Choroid plexus epithelial cell (primary cell): ENCODE measurements around the gene CCDC157.
"Not testable (repeated sequence)": the region's sequence is repeated elsewhere in the genome, so short reads cannot be mapped to it uniquely, and the experiment has no call there.

Source experiments
- DNase-seq: peaks from one replicate; pipeline ENCODE4 v3.0.0-alpha.2; 2010; ENCODE audit warnings: low read depth
- H3K4me3 ChIP-seq: 2 replicates; pipeline ENCODE4 v1.5.1; 2011; ENCODE audit warnings: low read depth, mild to moderate bottlenecking, control low read depth, low read length, moderate library complexity
- TF ChIP-seq, protein P1 (sequence below): conservative IDR thresholded peaks from 2 replicates; pipeline ENCODE4 v1.5.1; 2011; ENCODE audit warnings: low read depth, mild to moderate bottlenecking, control low read depth, inconsistent platforms, low read length, moderate library complexity

CCDC157 gene

DNA sequence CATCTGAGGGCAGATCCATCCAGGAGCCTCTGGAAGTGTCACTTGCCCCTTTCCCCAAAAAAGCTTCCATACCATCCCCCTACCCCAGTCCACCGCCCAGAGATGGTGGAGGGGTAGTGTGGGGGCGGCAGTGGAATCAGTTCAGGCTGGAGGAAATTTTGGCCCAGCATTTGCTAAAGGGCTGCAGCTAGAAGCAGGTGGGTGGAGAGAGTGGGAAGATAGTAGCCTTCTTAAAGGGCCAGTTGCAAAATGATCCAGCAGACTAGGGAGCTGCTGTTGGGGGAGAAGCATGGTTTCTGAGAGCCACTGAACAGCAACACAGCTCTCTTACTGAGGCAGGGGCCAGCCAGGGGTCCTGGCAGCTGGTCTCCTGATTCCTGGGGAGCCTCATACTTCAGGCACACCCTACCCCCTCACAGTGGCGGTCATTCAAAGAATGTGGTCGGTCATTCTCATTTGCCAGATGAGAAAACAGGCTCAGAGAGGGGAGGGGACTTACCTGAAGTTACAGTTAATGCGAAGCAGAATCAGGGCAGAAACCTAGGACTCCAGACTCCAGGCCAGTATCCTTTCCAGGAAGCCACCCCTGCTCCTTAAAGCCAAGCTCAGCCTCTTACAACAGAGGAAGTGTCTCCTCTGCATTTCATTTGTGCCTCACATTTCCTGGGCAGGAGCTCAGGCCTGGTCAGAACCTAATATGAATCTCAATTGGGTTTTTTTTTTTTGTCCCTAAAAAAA lies 45.4 kb downstream of the CCDC157 start:
- peak; percentile 51 for DNase-seq
- no peak overlapping the region for H3K4me3 ChIP-seq
- TF ChIP-seq, protein P1, sequence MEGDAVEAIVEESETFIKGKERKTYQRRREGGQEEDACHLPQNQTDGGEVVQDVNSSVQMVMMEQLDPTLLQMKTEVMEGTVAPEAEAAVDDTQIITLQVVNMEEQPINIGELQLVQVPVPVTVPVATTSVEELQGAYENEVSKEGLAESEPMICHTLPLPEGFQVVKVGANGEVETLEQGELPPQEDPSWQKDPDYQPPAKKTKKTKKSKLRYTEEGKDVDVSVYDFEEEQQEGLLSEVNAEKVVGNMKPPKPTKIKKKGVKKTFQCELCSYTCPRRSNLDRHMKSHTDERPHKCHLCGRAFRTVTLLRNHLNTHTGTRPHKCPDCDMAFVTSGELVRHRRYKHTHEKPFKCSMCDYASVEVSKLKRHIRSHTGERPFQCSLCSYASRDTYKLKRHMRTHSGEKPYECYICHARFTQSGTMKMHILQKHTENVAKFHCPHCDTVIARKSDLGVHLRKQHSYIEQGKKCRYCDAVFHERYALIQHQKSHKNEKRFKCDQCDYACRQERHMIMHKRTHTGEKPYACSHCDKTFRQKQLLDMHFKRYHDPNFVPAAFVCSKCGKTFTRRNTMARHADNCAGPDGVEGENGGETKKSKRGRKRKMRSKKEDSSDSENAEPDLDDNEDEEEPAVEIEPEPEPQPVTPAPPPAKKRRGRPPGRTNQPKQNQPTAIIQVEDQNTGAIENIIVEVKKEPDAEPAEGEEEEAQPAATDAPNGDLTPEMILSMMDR = no peak

DNA sequence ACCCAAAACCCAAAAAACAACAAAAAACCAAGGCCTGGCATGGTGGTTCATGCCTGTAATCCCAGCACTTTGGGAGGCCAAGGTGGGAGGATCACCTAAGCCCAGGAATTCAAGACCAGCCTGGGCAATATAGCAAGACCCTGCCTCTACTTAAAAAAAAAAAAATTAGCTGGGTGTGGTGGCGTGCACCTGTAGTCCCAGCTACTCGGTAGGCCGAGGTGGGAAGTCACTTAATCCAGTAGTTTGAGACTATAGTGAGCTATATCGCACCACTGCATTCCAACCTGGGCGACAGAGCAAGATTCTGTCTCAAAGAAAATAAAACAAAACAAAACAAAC lies 45.9 kb downstream of the CCDC157 start:
- not testable (repeated sequence) for DNase-seq

DNA sequence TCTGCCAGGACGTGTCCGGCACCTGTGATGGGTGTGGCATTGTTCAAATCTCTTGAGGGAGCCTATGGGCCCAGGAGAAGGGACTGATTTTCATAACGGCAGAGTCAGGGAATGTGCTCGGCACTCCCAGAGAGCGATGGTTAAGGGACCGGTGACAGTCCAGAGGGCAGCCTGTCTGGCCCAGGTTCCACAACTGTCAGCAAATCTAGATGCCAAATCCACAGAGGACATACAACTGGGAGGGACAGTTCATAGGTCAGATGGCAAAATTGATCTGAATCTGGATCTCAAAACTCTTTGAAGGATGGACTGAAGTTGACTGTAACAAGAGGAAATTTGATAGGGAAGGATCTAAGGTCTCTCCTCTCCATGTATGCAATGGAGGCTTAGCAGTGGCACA lies 47.5 kb downstream of the CCDC157 start:
- no peak overlapping the region for H3K4me3 ChIP-seq
- DNase-seq = no peak
- TF ChIP-seq, protein P1 = no peak

More for the DNA sequence above, 45.9 kb downstream of the CCDC157 start:
- H3K4me3 ChIP-seq = not testable (repeated sequence)

DNA sequence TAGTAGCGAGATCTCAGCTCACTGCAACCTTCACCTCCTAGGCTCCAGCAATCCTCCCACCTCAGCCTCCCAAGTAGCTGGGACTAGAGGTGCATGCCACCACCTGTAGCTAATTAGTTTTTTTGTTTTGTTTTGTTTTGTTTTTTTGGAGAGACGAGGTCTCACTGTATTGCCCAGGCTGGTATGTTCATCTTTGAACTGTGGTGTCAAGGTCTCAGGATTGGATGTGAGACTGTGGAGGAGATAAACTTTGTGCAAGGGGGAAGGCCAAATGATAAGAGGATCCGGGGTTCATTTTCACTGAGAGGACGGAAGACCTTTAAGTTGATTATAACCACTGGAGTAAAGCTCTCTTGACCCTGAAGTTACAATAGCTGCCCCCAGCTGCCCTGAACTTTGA lies 48.9 kb downstream of the CCDC157 start:
- TF ChIP-seq, protein P1 = no peak
- H3K4me3 ChIP-seq = no peak overlapping the region
- no peak for DNase-seq

DNA sequence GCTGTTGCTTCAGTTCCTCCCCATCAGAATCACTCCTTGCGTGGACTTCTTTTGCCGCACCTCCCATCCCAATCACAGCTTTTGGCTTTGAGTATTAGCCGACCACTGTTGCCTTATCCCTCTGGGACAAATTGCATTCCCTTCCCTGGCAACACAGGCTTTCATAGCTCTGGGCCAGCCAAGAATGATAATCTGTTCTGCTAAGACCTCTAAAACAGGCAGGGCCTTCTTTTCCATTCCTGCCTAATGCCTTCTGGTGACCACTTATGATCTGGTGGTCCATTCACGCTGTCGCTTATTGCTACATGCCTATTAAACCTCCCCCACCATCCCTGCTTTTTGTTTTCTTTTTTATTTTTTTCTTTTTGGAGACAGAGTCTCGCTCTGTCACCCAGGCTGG lies 49.6 kb downstream of the CCDC157 start:
- TF ChIP-seq, protein P1 = no peak
- no peak overlapping the region for H3K4me3 ChIP-seq
- no peak for DNase-seq

DNA sequence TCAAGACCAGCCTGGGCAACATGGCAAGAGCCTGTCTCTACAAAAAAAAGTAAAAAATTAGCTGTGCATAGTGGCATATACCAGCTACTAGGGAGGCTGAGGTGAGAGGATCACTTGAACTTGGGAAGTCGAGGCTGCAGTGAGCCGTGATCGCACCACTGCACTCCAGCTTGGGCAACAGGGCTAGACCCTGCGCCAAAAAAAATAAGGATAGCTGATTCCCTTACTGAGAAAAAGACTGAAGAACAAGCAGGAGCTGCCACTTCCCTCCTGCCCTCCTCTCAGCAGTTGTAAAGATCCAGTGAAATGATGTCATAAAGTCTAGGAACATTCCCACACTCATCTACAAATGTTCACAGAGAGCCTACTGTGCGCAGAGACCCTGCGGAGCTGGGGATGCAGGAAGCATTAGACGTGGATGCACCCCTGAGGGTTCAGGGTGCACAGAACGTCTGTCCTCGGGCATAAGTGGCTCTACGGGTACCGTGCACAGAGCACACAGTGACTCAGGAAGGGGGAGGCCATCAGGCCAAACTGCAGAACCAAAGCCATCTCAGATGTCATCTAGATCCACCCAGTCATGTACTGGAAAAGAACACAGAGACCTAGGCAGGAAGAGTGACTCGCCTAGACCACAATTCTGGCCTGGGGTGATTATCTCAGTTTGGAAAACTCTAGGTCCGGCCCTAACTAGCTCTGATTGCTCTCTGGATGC lies 51.7 kb downstream of the CCDC157 start:
- peak; percentile 39 for DNase-seq
- no peak overlapping the region for H3K4me3 ChIP-seq
- TF ChIP-seq, protein P1 = no peak

DNA sequence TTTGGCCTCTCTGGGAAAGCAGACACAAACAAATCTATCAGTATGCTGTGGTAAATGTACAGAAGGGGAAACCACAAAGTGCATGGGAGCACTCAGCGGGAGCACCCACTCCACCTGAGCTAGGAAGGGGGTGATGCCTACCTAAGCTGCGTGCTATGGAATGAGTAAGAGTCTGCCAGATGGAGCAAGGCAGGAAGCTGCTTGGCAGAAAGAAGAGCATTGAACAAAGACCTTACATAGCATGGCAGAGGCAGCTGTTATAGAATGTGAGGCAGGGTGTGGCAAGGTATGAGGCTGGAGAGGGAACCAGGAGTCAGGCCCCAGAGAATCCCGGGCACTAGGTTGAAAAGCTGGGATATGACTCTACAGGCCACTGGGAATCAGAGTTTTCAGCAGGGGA lies 55.0 kb downstream of the CCDC157 start:
- TF ChIP-seq, protein P1 = no peak

More for the DNA sequence above, 55.0 kb downstream of the CCDC157 start:
- H3K4me3 ChIP-seq = no peak overlapping the region
- DNase-seq = no peak
